CD8-positive, alpha-beta memory T cell (primary cell): ENCODE results near the gene RNF125. TPM values are rescaled to one million over a fixed set of nuclear protein-coding genes. Genes with fewer than 3 reads are reported as not detected.

Experiments used
- polyA plus RNA-seq: library from polyadenylated mRNA; unstranded; fragments of 300-500 nt; fragmentation: Illumina TruSeq; gene quantifications from one replicate; pipeline ENCODE4 v1.2.3, GENCODE V29; 2021
- total RNA-seq, 2 experiments: library from RNA; stranded (reverse); gene quantifications; one replicate each; pipeline ENCODE4 v1.2.3, GENCODE V29; 2021

The RNF125 gene
- total and polyA plus RNA-seq, 3 experiments from 2014 or later = 41.3 to 66.6 (median 42.8) TPM

Other genes with a start within 250 kb of the RNF125 start
- gene TRAPPC8, start 75.7 kb upstream of the RNF125 start, total RNA-seq = 10 to 100 TPM; 29.2 to 34.8 TPM
- 20.2 TPM for gene TRAPPC8, start 75.7 kb upstream of the RNF125 start, polyA plus RNA-seq
- gene RNF138, start 73.0 kb downstream of the RNF125 start, total RNA-seq = 10 to 100 TPM; 82.7 to 87.8 TPM
- gene RNF138, start 73.0 kb downstream of the RNF125 start, polyA plus RNA-seq = 54.9 TPM
- not detected for gene MEP1B, start 171.2 kb downstream of the RNF125 start, total RNA-seq
- gene MEP1B, start 171.2 kb downstream of the RNF125 start, polyA plus RNA-seq = 0.12 TPM